NOMO-1 treated with DMSO at 0.1 percent for 48 hours (cell line): ENCODE data around the gene SLC6A9.

Experiments used
- DNase-seq: peaks from one replicate; lab custom pipeline; 2025; ENCODE audit not compliant: unreplicated experiment; lab: John Stamatoyannopoulos, UW

SLC6A9 gene

GRCh38 chr1:44008259-44008658 is 23.0 kb downstream of the SLC6A9 start:
- DNase-seq = no peak

DNA sequence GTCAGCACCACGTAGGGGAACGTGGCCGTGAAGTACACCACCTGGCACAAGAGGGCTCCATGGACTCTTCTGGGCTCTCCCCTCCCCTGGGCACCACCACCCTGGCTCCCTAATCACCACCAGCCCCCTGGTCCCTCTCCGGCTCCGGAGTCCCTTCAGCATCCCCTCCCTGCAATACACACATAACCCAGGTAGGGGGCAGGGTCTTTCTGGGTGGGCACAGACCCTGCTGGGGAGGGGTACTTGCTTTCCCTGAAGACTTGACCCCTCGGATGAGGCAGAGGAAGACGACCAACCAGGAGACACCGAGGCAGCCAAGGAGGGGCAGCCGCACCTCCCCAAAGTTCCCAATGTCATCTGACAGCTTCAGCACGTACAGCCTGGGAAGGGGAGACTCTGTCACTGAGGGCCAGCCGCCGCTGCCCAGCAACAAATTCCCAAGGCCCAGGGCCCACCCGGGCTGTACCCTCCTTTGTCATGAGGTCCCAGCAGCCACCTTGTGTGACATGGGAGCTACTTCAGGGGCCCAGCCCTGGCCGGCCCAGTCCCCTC is 28.6 kb downstream of the SLC6A9 start:
- DNase-seq = no peak

DNA sequence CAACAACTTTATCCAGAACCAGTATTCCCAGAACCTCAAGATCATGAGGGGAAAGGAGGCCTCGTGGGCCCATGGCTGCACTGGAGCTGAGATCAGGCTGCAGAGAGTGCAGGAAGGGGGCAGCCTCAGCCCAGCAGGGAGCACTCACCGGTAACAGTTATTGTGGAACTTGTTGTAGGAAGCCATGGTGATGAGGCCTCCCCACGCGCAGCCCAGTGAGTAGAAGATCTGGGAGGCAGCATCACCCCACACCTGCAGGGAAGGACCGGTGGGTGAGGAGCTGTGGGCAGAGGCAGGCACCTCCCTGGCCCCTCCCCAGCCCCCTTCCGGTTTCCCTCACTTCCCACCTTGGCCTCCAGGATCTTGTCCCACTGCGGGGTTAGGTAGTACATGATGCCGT is 29.1 kb downstream of the SLC6A9 start:
- DNase-seq = no peak

- DNase-seq = no peak
Observed at GRCh38 chr1:44000122-44000665, 31.1 kb downstream of the SLC6A9 start.

- DNase-seq = no peak
Observed at GRCh38 chr1:43999455-43999854, 31.8 kb downstream of the SLC6A9 start.

GRCh38 chr1:43998000-43998378 is 33.3 kb downstream of the SLC6A9 start:
- DNase-seq = no peak

- DNase-seq = no peak
Observed at GRCh38 chr1:43997295-43997999, 33.8 kb downstream of the SLC6A9 start.

DNA sequence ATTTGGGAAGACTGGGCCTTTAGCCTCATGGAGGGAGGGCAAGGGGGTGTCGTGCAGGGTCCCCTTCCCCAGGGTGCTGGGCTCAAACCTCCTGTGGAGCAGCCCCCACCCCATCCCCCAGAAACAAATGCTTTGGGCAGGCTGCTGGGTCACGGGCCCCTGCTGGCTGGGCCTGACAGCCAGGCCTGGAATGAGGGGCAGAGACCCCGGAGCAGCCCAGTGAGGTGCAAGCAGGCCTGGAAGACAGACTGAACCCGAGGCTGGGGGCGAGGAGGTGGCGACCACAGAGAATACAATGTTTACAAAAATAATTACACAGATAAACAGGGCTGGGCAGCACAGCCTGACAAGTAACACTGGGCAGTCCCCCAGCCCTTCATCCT is 34.5 kb downstream of the SLC6A9 start:
- DNase-seq = no peak

GRCh38 chr1:43995984-43996732 is 35.1 kb downstream of the SLC6A9 start:
- no peak for DNase-seq

DNA sequence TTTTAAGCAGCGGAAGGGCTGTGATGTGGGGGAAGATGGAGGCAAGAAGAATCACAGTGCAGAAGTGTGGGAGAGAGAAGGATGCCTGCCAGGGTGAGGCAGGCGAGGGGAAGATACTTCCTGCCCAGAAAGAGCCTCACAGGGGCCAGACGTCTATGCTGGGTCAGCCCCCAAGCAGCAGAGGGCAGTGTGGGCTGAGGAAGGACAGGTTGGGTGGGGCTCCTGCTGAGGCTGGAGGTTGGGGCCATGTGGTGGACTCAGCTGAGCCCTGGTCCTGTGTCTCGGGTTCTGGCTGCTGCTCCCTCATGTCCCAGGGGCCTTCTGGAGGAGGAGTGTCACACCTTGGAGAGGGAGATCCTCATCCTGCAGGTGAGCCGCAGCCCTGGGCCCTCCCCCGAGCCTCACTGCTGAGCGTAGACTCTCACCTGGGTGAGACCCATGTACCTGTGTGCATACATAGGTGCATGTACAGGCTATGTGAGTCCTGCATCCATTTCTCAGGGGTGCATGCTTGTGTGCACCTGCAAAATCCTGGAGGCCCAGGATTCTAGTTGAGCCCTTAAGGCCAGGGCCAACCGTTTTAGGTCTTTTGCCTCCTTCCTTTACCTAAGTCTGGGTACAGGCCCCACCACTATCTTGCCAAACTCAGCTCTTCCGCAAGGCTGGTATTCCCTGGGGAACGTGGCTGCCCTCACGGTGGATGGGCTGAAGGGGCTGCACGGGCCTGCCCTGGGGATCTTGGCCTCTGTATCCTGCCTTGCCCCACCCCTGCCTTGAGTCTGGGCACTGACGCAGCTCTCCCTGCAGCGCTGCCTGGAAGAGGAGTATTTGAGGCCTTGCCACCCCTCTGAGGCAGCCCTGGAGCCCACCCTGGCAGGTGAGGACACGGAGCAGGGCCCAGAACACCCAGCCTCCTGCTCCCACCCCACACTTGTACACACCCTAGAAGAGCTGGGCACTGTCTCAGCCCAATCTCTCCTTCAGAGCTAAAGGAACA is 36.2 kb downstream of the SLC6A9 start:
- peak; percentile 53 for DNase-seq

- DNase-seq = no peak
Observed at GRCh38 chr1:43994071-43994470, 37.2 kb downstream of the SLC6A9 start.

- no peak for DNase-seq
Observed at GRCh38 chr1:43993206-43993914, 37.9 kb downstream of the SLC6A9 start.

- DNase-seq = no peak
Observed at GRCh38 chr1:43992232-43992995, 38.8 kb downstream of the SLC6A9 start.

GRCh38 chr1:43991476-43992231 is 39.6 kb downstream of the SLC6A9 start, which contains the start of gene CCDC24:
Gene CCDC24, plus strand, starts transcription at chr1:43991599. Its CDS starts 280 bp downstream, at chr1:43991879.
- DNase-seq = peak; percentile 88

DNA sequence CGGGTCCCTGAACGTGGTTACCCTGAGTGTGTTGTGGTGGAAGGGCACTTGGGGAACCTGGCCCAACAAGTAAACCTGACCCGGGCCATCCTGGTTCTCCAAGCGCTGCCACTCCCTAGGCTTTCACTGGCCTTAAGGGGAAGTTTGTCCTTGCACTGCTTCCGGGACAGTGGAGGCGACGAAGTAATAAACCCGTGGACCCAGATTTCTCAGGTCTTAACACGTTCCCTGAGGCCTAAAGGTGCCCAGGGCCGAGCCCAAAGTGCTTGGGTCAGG is 40.1 kb downstream of the SLC6A9 start:
- DNase-seq = no peak

DNA sequence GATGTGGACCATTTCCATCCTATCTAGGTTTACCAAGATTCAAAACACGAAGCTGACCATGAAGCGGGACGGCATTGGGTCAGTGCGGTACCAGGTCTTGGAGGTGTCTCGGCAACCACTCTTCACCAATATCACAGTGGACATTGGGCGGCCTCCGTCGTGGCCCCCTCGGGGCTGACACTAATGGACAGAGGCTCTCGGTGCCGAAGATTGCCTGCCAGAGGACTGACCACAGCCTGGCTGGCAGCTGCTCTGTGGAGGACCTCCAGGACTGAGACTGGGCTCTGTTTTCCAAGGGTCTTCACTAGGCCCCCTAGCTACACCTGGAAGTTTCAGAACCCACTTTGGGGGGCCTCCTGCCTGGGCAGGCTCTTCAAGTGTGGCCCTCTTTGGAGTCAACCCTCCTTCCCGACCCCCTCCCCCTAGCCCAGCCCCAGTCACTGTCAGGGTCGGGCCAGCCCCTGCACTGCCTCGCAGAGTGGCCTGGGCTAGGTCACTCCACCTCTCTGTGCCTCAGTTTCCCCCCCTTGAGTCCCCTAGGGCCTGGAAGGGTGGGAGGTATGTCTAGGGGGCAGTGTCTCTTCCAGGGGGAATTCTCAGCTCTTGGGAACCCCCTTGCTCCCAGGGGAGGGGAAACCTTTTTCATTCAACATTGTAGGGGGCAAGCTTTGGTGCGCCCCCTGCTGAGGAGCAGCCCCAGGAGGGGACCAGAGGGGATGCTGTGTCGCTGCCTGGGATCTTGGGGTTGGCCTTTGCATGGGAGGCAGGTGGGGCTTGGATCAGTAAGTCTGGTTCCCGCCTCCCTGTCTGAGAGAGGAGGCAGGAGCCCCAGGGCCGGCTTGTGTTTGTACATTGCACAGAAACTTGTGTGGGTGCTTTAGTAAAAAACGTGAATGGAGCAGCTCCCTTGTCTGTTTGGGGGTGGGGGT is 40.7 kb downstream of the SLC6A9 start:
- no peak for DNase-seq

- DNase-seq = no peak
Observed at GRCh38 chr1:43987159-43987902, 43.9 kb downstream of the SLC6A9 start.
